SK-N-SH treated with all-trans-retinoic acid at 6 μM for 48 hours (cell line): ENCODE data around the gene AUTS2.

Source experiments
- ATAC-seq: fragments of 200-7000 bp; cut with Tn5 transposase; 3 replicates; pipeline ENCODE4 v1.9.1; 2020; ENCODE audit warnings: mild to moderate bottlenecking, moderate library complexity
- ARNTL ChIP-seq: fragments of 450-650 bp; formaldehyde crosslinking; IDR thresholded peaks from 2 replicates; pipeline ENCODE4 v1.5.0; 2020; ENCODE audit warnings: low read depth, mild to moderate bottlenecking, moderate library complexity, borderline replicate concordance
- BACH2 ChIP-seq: fragments of 250-450 bp; sonication (Bioruptor Pico); IDR thresholded peaks from 2 replicates; pipeline ENCODE4 v1.9.0; 2021; ENCODE audit warnings: mild to moderate bottlenecking, borderline replicate concordance
- CSDC2 ChIP-seq: fragments of 250-450 bp; sonication (Bioruptor Pico); IDR thresholded peaks from 2 replicates; pipeline ENCODE4 v1.5.0; 2020; ENCODE audit warnings: mild to moderate bottlenecking, moderate library complexity
- ESRRG ChIP-seq: fragments of 250-450 bp; sonication (Bioruptor Pico); IDR thresholded peaks from 2 replicates; pipeline ENCODE4 v1.6.1; 2021; ENCODE audit warnings: mild to moderate bottlenecking
- GLIS3 ChIP-seq: fragments of 250-450 bp; sonication (Bioruptor Pico); IDR thresholded peaks from 2 replicates; pipeline ENCODE4 v1.5.0; 2020; ENCODE audit warnings: mild to moderate bottlenecking, moderate library complexity
- ISL1 ChIP-seq: fragments of 250-450 bp; sonication (Bioruptor Pico); IDR thresholded peaks from 2 replicates; pipeline ENCODE4 v2.1.2; 2022; ENCODE audit warnings: mild to moderate bottlenecking, moderate library complexity
- OSR1 ChIP-seq: fragments of 250-450 bp; sonication (Bioruptor Pico); IDR thresholded peaks from 2 replicates; pipeline ENCODE4 v1.8.0; 2022; ENCODE audit warnings: moderate library complexity, mild to moderate bottlenecking, inconsistent platforms
- PPARA ChIP-seq: fragments of 250-450 bp; sonication (Bioruptor Pico); IDR thresholded peaks from 2 replicates; pipeline ENCODE4 v1.5.0; 2020; ENCODE audit warnings: mild to moderate bottlenecking, borderline replicate concordance
- RARB ChIP-seq: fragments of 250-450 bp; sonication (Bioruptor Pico); IDR thresholded peaks from 2 replicates; pipeline ENCODE4 v1.8.0; 2021; ENCODE audit warnings: mild to moderate bottlenecking, moderate library complexity
- SNAI2 ChIP-seq: fragments of 250-450 bp; sonication (Bioruptor Pico); IDR thresholded peaks from 2 replicates; pipeline ENCODE4 v1.5.0; 2020; ENCODE audit warnings: mild to moderate bottlenecking, moderate library complexity
- TCF4 ChIP-seq: fragments of 250-450 bp; sonication (Bioruptor Pico); IDR thresholded peaks from 2 replicates; pipeline ENCODE4 v1.8.0; 2021; ENCODE audit warnings: mild to moderate bottlenecking, moderate library complexity, borderline replicate concordance
- TOX ChIP-seq: fragments of 250-450 bp; sonication (Bioruptor Pico); IDR thresholded peaks from 2 replicates; pipeline ENCODE4 v1.8.0; 2021; ENCODE audit warnings: mild to moderate bottlenecking, moderate library complexity, borderline replicate concordance
- ZFP3 ChIP-seq: fragments of 250-450 bp; sonication (Bioruptor Pico); IDR thresholded peaks from 2 replicates; pipeline ENCODE4 v1.5.0; 2020; ENCODE audit warnings: mild to moderate bottlenecking, moderate library complexity
- ZFP30 ChIP-seq: fragments of 450-650 bp; formaldehyde crosslinking; IDR thresholded peaks from 2 replicates; pipeline ENCODE4 v1.5.0; 2022; ENCODE audit warnings: mild to moderate bottlenecking, moderate library complexity
- ZNF565 ChIP-seq: fragments of 450-650 bp; formaldehyde crosslinking; conservative IDR thresholded peaks from 2 replicates; pipeline ENCODE4 v1.5.0; 2020; ENCODE audit warnings: low read depth, mild to moderate bottlenecking, moderate library complexity
- ZNF70 ChIP-seq: fragments of 450-650 bp; formaldehyde crosslinking; IDR thresholded peaks from 2 replicates; pipeline ENCODE4 v1.5.0; 2020; ENCODE audit warnings: mild to moderate bottlenecking, moderate library complexity
- ZNF8 ChIP-seq: fragments of 450-650 bp; formaldehyde crosslinking; IDR thresholded peaks from 2 replicates; pipeline ENCODE4 v1.5.0; 2020; ENCODE audit warnings: mild to moderate bottlenecking, moderate library complexity
- TF ChIP-seq, protein P1 (sequence below): fragments of 250-450 bp; sonication (Bioruptor Pico); IDR thresholded peaks from 2 replicates; pipeline ENCODE4 v1.5.1; 2020; ENCODE audit warnings: low read depth, mild to moderate bottlenecking, moderate library complexity
- TF ChIP-seq, protein P2 (sequence below): fragments of 250-450 bp; sonication (Bioruptor Pico); IDR thresholded peaks from 2 replicates; pipeline ENCODE4 v1.5.1; 2021; ENCODE audit warnings: mild to moderate bottlenecking, moderate library complexity
- TF ChIP-seq, protein P3 (sequence below): fragments of 250-450 bp; sonication (Bioruptor Pico); IDR thresholded peaks from 2 replicates; pipeline ENCODE4 v1.5.0; 2020; ENCODE audit warnings: mild to moderate bottlenecking, moderate library complexity
- TF ChIP-seq, protein P4 (sequence below): fragments of 250-450 bp; sonication (Bioruptor Pico); IDR thresholded peaks from 2 replicates; pipeline ENCODE4 v1.8.0; 2021; ENCODE audit warnings: low read depth, mild to moderate bottlenecking, moderate library complexity, borderline replicate concordance
- TF ChIP-seq, protein P5 (sequence below): fragments of 250-450 bp; sonication (Bioruptor Pico); IDR thresholded peaks from 2 replicates; pipeline ENCODE4 v1.8.0; 2020; ENCODE audit warnings: mild to moderate bottlenecking, moderate library complexity, borderline replicate concordance

Gene AUTS2

DNA sequence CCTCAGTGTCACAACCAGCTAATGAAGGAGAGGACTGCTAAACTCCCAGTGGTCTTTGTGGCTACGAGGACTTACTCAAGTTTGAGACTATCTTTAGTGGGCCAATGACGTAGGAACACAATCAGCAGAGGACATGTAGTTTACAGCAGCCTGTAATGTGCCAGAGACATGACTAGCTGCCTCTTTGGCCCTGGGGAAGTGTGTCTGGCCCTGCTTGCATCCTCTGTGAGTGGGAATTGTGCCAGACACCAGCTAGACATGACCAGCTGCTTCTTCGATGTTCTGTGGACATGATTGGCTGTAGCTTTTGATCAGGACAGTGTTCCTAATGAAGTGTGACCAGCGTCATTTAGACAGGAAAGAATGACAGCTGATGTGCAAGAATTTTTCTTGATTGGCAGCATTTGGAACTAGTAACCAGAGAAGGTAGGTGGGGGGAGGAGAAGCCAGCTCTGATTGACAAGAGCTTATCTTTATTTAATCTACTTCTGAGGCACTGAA lies 141.7 kb downstream of the AUTS2 start:
- peak; percentile 83 for ATAC-seq
- no peak for TF ChIP-seq ESRRG (CRISPR knock-in tag)
- TF ChIP-seq ZNF565: no peak
- peak; percentile 41; the same call in 1 of the 2 replicates for TF ChIP-seq ISL1 (CRISPR knock-in tag)
- TF ChIP-seq, protein P1, sequence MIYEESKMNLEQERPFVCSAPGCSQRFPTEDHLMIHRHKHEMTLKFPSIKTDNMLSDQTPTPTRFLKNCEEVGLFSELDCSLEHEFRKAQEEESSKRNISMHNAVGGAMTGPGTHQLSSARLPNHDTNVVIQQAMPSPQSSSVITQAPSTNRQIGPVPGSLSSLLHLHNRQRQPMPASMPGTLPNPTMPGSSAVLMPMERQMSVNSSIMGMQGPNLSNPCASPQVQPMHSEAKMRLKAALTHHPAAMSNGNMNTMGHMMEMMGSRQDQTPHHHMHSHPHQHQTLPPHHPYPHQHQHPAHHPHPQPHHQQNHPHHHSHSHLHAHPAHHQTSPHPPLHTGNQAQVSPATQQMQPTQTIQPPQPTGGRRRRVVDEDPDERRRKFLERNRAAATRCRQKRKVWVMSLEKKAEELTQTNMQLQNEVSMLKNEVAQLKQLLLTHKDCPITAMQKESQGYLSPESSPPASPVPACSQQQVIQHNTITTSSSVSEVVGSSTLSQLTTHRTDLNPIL: no peak
- no peak for TF ChIP-seq GLIS3 (CRISPR knock-in tag)
- TF ChIP-seq CSDC2 (CRISPR knock-in tag): no peak
- TF ChIP-seq, protein P2, sequence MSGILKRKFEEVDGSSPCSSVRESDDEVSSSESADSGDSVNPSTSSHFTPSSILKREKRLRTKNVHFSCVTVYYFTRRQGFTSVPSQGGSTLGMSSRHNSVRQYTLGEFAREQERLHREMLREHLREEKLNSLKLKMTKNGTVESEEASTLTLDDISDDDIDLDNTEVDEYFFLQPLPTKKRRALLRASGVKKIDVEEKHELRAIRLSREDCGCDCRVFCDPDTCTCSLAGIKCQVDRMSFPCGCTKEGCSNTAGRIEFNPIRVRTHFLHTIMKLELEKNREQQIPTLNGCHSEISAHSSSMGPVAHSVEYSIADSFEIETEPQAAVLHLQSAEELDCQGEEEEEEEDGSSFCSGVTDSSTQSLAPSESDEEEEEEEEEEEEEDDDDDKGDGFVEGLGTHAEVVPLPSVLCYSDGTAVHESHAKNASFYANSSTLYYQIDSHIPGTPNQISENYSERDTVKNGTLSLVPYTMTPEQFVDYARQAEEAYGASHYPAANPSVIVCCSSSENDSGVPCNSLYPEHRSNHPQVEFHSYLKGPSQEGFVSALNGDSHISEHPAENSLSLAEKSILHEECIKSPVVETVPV (CRISPR knock-in tag): no peak
- TF ChIP-seq BACH2: no peak
- TF ChIP-seq TCF4 (CRISPR knock-in tag): peak; percentile 68; the same call in 1 of the 2 replicates
- TF ChIP-seq, protein P3, sequence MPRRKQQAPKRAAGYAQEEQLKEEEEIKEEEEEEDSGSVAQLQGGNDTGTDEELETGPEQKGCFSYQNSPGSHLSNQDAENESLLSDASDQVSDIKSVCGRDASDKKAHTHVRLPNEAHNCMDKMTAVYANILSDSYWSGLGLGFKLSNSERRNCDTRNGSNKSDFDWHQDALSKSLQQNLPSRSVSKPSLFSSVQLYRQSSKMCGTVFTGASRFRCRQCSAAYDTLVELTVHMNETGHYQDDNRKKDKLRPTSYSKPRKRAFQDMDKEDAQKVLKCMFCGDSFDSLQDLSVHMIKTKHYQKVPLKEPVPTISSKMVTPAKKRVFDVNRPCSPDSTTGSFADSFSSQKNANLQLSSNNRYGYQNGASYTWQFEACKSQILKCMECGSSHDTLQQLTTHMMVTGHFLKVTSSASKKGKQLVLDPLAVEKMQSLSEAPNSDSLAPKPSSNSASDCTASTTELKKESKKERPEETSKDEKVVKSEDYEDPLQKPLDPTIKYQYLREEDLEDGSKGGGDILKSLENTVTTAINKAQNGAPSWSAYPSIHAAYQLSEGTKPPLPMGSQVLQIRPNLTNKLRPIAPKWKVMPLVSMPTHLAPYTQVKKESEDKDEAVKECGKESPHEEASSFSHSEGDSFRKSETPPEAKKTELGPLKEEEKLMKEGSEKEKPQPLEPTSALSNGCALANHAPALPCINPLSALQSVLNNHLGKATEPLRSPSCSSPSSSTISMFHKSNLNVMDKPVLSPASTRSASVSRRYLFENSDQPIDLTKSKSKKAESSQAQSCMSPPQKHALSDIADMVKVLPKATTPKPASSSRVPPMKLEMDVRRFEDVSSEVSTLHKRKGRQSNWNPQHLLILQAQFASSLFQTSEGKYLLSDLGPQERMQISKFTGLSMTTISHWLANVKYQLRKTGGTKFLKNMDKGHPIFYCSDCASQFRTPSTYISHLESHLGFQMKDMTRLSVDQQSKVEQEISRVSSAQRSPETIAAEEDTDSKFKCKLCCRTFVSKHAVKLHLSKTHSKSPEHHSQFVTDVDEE (CRISPR knock-in tag): peak; percentile 89
- no peak for TF ChIP-seq OSR1 (CRISPR knock-in tag)
- TF ChIP-seq, protein P4, sequence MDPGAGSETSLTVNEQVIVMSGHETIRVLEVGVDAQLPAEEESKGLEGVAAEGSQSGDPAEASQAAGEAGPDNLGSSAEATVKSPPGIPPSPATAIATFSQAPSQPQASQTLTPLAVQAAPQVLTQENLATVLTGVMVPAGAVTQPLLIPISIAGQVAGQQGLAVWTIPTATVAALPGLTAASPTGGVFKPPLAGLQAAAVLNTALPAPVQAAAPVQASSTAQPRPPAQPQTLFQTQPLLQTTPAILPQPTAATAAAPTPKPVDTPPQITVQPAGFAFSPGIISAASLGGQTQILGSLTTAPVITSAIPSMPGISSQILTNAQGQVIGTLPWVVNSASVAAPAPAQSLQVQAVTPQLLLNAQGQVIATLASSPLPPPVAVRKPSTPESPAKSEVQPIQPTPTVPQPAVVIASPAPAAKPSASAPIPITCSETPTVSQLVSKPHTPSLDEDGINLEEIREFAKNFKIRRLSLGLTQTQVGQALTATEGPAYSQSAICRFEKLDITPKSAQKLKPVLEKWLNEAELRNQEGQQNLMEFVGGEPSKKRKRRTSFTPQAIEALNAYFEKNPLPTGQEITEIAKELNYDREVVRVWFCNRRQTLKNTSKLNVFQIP (CRISPR knock-in tag): no peak
- 0 out of 2 replicates have a peak, but pooled peaks have one; percentile 54 for TF ChIP-seq ZFP3 (CRISPR knock-in tag)
- no peak for TF ChIP-seq ZFP30 (CRISPR knock-in tag)

DNA sequence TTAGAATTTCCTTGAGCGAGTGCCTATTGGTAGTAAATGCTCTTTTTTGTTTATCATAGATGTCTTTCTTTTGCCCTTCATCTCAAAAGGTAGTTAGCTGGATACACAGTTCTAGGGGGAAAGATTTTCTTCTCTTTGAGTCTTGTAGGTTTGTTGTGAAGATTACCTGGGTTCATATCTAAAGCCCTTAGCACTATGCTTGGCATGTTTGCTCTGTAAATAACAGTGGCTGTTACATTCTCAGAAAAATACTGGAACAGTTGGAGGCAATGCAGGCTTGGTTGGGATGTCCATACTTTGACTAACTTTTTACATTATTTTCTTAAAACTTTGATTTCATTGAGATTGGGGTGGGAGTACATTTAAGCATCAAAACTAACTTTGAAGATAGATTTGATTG lies 144.0 kb downstream of the AUTS2 start:
- no peak for ATAC-seq
- TF ChIP-seq RARB (CRISPR knock-in tag): no peak
- no peak for TF ChIP-seq ZNF565
- no peak for TF ChIP-seq ZNF70 (CRISPR knock-in tag)

DNA sequence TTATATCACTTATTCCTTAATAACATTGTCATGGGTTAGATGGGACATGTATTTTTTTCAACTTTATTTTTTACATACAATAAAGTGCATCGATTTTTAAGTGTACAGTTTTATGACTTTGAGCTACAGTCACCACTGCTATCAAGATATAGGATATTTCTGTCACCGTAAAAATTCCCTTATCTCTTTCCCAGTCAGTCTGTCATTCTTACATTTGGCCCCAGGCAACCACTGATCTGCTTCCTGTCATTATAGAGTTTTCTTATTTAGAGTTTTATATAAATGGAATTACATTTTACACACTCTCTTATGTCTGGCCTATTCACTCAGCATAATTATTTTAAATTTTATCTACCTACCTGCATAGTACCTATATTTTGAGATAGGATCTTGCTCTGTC lies 145.2 kb downstream of the AUTS2 start:
- no peak for ATAC-seq
- TF ChIP-seq SNAI2 (CRISPR knock-in tag): no peak
- TF ChIP-seq, protein P5, sequence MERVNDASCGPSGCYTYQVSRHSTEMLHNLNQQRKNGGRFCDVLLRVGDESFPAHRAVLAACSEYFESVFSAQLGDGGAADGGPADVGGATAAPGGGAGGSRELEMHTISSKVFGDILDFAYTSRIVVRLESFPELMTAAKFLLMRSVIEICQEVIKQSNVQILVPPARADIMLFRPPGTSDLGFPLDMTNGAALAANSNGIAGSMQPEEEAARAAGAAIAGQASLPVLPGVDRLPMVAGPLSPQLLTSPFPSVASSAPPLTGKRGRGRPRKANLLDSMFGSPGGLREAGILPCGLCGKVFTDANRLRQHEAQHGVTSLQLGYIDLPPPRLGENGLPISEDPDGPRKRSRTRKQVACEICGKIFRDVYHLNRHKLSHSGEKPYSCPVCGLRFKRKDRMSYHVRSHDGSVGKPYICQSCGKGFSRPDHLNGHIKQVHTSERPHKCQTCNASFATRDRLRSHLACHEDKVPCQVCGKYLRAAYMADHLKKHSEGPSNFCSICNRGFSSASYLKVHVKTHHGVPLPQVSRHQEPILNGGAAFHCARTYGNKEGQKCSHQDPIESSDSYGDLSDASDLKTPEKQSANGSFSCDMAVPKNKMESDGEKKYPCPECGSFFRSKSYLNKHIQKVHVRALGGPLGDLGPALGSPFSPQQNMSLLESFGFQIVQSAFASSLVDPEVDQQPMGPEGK (CRISPR knock-in tag): no peak
- TF ChIP-seq PPARA (CRISPR knock-in tag): no peak
- no peak for TF ChIP-seq OSR1 (CRISPR knock-in tag)
- TF ChIP-seq, protein P4 (CRISPR knock-in tag): no peak
- TF ChIP-seq BACH2: no peak
- TF ChIP-seq ARNTL (CRISPR knock-in tag): no peak
- TF ChIP-seq, protein P1: no peak
- no peak for TF ChIP-seq ZFP3 (CRISPR knock-in tag)
- TF ChIP-seq ISL1 (CRISPR knock-in tag): no peak
- TF ChIP-seq GLIS3 (CRISPR knock-in tag): no peak
- TF ChIP-seq ZNF565: no peak
- TF ChIP-seq, protein P3 (CRISPR knock-in tag): no peak
- no peak for TF ChIP-seq ZNF8
- TF ChIP-seq TCF4 (CRISPR knock-in tag): no peak
- no peak for TF ChIP-seq TOX (CRISPR knock-in tag)
- TF ChIP-seq RARB (CRISPR knock-in tag): no peak
